Adrenal gland (tissue), 12 donors: ENCODE results near the gene ZMYM1. TPM values are rescaled to one million over a fixed set of nuclear protein-coding genes. Genes with fewer than 3 reads are reported as not detected.

Experiments
- DNase-seq, 7 donors: peaks; one replicate each; pipeline ENCODE4 v3.0.0-alpha.2; 2019 to 2020
- H3K27ac ChIP-seq, 5 donors: fragments of 200-600 bp; sonication (generic) in 4 of 5; 1 replicate in 3 of 5; 2 replicates in 2 of 5; pipeline versions ENCODE4 v1.5.1 to v1.8.0; 2016 to 2020; ENCODE audit warnings: mild to moderate bottlenecking in 1 of 5
- H3K27me3 ChIP-seq: fragments of 200-600 bp; 2 replicates; pipeline ENCODE4 v1.8.0; 2021
- H3K36me3 ChIP-seq, 2 donors: fragments of 200-600 bp; replicated peaks in 1 of 2; 1 replicate in 1 of 2; 2 replicates in 1 of 2; pipeline versions ENCODE4 v1.5.1 to v1.8.0; 2018 to 2022
- H3K4me1 ChIP-seq, 2 donors: fragments of 200-600 bp; replicated peaks in 1 of 2; 1 replicate in 1 of 2; 2 replicates in 1 of 2; pipeline versions ENCODE4 v1.5.1 to v1.8.0; 2018 to 2021
- H3K4me3 ChIP-seq, 4 donors: fragments of 200-600 bp; sonication (generic) in 3 of 4; one replicate each; pipeline ENCODE4 v1.5.1; 2016 to 2018
- H3K9me3 ChIP-seq, 3 donors: fragments of 200-600 bp; sonication (generic) in 1 of 3; replicated peaks in 1 of 3; 1 replicate in 2 of 3; 2 replicates in 1 of 3; pipeline versions ENCODE4 v1.5.1 to v1.8.0; 2016 to 2021
- CTCF ChIP-seq, 6 experiments: fragments of 450-650 bp in 4 of 6; fragments of 200-600 bp in 2 of 6; sonication (generic) in 1 of 6; IDR thresholded peaks; 1 replicate in 5 of 6; 2 replicates in 1 of 6; pipeline versions ENCODE4 v1.5.1 to v1.8.0; 2016 to 2021; ENCODE audit warnings: antibody characterized with exemption in 6 of 6, mild to moderate bottlenecking in 2 of 6, moderate library complexity in 1 of 6
- POLR2A ChIP-seq, 2 donors: fragments of 450-650 bp; IDR thresholded peaks; one replicate each; pipeline ENCODE4 v1.6.1; 2017; ENCODE audit warnings: antibody characterized with exemption in 2 of 2, mild to moderate bottlenecking in 2 of 2, moderate library complexity in 1 of 2
- WGBS, 4 donors: extraction: QIAGEN DNeasy Blood & Tissue Kit in 2 of 4; methylation state at CpG; one replicate each; pipeline versions ENCODE4 v1.1.5 to v1.1.7; 2013 to 2017; 5-methylcytosine and 5-hydroxymethylcytosine counted together
- intact Hi-C, 2 donors: fragments of 100-400 bp; cut with DNase I; formaldehyde crosslinking; loops; one replicate each; pipeline versions ENCODE4 v1.14.1 to v1.15.0; 2022 to 2023
- polyA plus RNA-seq, 3 donors: library from polyadenylated mRNA; stranded (reverse); fragments of 200-250 nt in 2 of 3; fragments of 350-450 nt in 1 of 3; fragmentation: Illumina TruSeq in 1 of 3; extraction: RNeasy Lipid Tissue Mini Kit (QIAGEN cat#74804) in 1 of 3; gene quantifications; one replicate each; pipeline ENCODE4 v1.2.3, GENCODE V29; 2013 to 2014
- total RNA-seq, 9 donors: library from RNA; depleted of rRNA in 4 of 9; stranded (reverse); fragments of >200 nt in 4 of 9; fragments of 120-200 nt in 1 of 9; fragmentation: NEBNext Ultra II Directional in 1 of 9; extraction: Animal tissue kit (Norgen Biotek cat#: 25700) in 1 of 9; gene quantifications; one replicate each; pipeline versions ENCODE4 v1.1.0 to v1.2.4, GENCODE V29; 2013 to 2023
- donor health status: healthy with polysubstance abuse.
- donor health status: Bipolar disorder and iron deficiency.
- donor health status: DM: yes; HTN: yes; CAD: no.
- donor health status: DM: no; HTN: no; CAD: no.
- donor health status: DM: no; HTN: no; CAD: no.
- donor health status: DM: yes; HTN: yes; CAD: no.

ZMYM1 gene
- total and polyA plus RNA-seq, 12 donors: 3.7 to 22.0 (median 12.3) TPM

- no peaks in the 10 kb centered on the region for H3K36me3 ChIP-seq
- TF ChIP-seq CTCF (IDR thresholded peaks at IDR 0.05) (no peak), POLR2A (IDR thresholded peaks at IDR 0.05) (no peak)
- no peak overlapping the region for H3K27ac ChIP-seq
- WGBS, 4 donors: 50 to 75% (median 66%) methylated on average over 1 of the region's 1 CpG
- H3K9me3 ChIP-seq: no peaks in the 10 kb centered on the region
- H3K4me1 ChIP-seq: no peaks in the 10 kb centered on the region
- no peaks in the 10 kb centered on the region for H3K27me3 ChIP-seq
- no peak for DNase-seq
- H3K4me3 ChIP-seq: no peak overlapping the region
- intact Hi-C loops: loop anchor here in 1 of 2 donors (10.0 kb wide), 1 partner anchor 148 kb away; no protein-coding TSS in a partner anchor
Measured at GRCh38 chr1:35037206-35037605, 42.0 kb upstream of the ZMYM1 start.

GRCh38 chr1:35038723-35039122 is 40.5 kb upstream of the ZMYM1 start:
- intact Hi-C loops: loop anchor here in 1 of 2 donors (10.0 kb wide), 1 partner anchor 146 kb away; no protein-coding TSS in a partner anchor
- H3K4me1 ChIP-seq: no peaks in the 10 kb centered on the region

DNA sequence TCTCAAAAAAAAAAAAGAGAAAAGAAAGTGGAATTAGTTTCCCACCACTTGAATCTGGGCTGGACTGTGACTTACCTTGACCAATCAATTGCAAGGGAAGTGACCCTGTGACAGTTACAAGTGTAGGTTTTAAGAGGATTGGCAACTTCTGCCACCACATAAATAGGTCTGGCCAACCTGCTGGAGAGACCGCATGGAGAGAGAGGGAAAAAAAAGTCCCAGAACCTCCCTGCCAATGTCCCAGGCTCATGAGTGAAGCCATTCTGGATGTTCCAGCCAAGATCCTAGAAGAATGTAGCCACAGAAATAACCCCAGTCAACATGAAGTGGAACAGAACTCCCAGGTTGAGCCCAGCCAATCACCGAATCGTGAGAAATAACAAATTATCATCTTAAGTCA is 35.7 kb upstream of the ZMYM1 start:
- DNase-seq: no peak
- H3K4me1 ChIP-seq: no peaks in the 10 kb centered on the region
- H3K4me3 ChIP-seq: no peak overlapping the region
- 62 to 83% (median 77%) methylated on average over 3 of the region's 3 CpGs for WGBS, 4 donors
- no peaks in the 10 kb centered on the region for H3K27me3 ChIP-seq
- H3K27ac ChIP-seq: no peak overlapping the region
- TF ChIP-seq CTCF (IDR thresholded peaks at IDR 0.05): no peak
- no peak for TF ChIP-seq POLR2A (IDR thresholded peaks at IDR 0.05)
- no peaks in the 10 kb centered on the region for H3K9me3 ChIP-seq
- intact Hi-C loops: no loop called here
- no peaks in the 10 kb centered on the region for H3K36me3 ChIP-seq

More at GRCh38 chr1:35038723-35039122, 40.5 kb upstream of the ZMYM1 start:
- TF ChIP-seq CTCF (IDR thresholded peaks at IDR 0.05) (no peak), POLR2A (IDR thresholded peaks at IDR 0.05) (no peak)
- Histone ChIP-seq H3K4me3 (no peak overlapping the region), H3K36me3 (no peaks in the 10 kb centered on the region), H3K27me3 (no peaks in the 10 kb centered on the region), H3K27ac (no peak overlapping the region), H3K9me3 (no peaks in the 10 kb centered on the region)
- no peak for DNase-seq
- 86 to 100% (median 92%) methylated on average over 1 of the region's 1 CpG for WGBS, 4 donors

DNA sequence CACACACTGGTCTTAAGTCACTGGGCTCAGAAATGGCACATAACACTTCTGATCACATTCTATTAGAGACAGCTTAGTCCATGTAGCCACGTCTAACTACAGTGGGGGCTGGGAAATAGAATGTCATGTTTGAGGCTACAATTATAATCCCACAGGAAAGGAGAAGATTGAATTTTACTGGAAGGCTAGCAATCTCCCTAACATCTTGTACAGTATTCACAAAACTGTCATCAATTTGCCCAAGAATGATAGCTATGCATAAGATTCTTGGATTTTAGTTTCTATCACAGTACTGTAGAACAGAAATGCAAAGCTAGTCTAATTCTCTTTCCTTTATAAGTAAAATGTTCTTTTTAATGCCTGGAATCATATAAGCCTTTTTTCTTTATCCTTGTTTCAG is 34.8 kb upstream of the ZMYM1 start:
- no peak for DNase-seq
- 40 to 54% (median 45%) methylated on average over 1 of the region's 1 CpG for WGBS, 4 donors
- no peaks in the 10 kb centered on the region for H3K9me3 ChIP-seq
- H3K27ac ChIP-seq: no peak overlapping the region
- TF ChIP-seq CTCF (IDR thresholded peaks at IDR 0.05) (no peak), POLR2A (IDR thresholded peaks at IDR 0.05) (no peak)
- no peak overlapping the region for H3K4me3 ChIP-seq
- H3K4me1 ChIP-seq: no peaks in the 10 kb centered on the region
- H3K27me3 ChIP-seq: no peaks in the 10 kb centered on the region
- intact Hi-C loops: no loop called here
- no peaks in the 10 kb centered on the region for H3K36me3 ChIP-seq
